NAMALWA (cell line): ENCODE data around the gene PIPOX.

Experiments used
- DNase-seq: peaks from one replicate; pipeline ENCODE4 v3.0.0-alpha.2; 2015; ENCODE audit warnings: low spot score

PIPOX gene

GRCh38 chr17:29019475-29020181 lies 23.3 kb upstream of the PIPOX start:
- DNase-seq: no peak

GRCh38 chr17:29020576-29020975 lies 22.4 kb upstream of the PIPOX start:
- no peak for DNase-seq

- DNase-seq: no peak
Measured at GRCh38 chr17:29021226-29021625, 21.7 kb upstream of the PIPOX start.

DNA sequence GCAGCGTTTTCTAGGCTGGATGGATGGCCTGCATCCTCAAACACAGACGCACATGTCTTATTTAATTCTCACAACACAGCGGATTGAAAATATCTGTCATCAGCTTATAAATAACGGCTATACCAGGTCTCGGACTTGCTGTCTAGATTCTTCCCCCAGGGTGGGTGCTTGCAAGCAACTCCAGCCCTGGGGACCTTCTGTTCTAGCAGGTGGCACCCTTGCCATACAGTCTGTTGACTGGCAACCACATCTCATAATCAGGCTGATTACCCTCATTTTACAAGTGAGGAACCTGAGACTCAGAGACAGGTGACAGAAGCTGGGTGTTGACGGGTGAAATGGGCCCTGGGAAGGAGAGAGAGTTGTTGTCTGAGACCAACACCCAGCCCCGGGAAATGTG lies 20.9 kb upstream of the PIPOX start:
- no peak for DNase-seq

DNA sequence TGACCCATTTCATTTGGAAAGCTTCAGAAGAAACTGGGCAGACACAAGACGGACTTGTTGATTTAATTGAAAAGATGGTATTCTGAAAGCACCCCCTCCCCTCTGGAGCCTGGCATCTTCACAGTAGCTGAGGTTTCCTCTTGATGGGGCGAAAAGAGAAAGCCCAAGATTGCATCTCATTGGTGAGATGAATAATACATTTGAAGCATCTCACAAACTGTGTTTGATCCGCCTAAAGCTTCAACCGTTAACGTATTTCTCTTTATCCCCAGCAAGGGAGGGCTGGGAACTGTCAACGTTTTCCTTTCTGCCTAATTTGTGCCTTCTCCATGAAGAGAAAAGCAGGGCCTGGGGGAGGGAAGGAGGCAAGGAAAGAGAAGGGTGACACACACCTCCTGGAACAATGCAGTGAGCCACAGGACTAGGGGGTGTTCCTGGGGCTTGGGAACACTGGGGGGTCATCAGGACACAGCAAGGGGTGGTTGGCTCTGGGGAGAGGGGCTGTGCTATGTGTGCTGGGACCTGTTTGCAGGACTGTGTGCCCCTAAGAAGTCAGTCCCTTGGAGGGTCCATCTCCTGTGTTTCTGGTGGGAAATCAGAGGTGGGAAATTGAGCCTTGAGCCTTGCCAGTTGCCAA lies 18.5 kb upstream of the PIPOX start:
- no peak for DNase-seq

DNA sequence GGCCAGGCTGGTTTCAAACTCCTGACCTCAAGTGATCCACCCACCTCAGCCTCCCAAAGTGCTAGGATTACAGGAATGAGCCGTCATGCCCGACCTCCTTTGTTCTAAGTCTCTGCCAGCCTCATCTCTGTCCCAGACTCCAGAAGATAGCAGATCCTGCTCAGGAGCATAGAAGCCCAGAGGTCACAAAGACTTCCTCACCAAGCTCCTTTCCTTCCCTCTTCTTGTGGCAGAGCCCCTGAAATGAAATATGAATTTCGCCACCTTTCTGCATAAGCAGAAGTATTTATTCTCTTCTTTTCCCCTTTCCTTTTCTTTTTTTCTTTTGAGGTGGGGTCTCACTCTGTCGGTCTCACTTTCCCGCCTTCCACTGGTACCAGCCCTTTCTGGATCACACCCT lies 11.5 kb upstream of the PIPOX start:
- no peak for DNase-seq

DNA sequence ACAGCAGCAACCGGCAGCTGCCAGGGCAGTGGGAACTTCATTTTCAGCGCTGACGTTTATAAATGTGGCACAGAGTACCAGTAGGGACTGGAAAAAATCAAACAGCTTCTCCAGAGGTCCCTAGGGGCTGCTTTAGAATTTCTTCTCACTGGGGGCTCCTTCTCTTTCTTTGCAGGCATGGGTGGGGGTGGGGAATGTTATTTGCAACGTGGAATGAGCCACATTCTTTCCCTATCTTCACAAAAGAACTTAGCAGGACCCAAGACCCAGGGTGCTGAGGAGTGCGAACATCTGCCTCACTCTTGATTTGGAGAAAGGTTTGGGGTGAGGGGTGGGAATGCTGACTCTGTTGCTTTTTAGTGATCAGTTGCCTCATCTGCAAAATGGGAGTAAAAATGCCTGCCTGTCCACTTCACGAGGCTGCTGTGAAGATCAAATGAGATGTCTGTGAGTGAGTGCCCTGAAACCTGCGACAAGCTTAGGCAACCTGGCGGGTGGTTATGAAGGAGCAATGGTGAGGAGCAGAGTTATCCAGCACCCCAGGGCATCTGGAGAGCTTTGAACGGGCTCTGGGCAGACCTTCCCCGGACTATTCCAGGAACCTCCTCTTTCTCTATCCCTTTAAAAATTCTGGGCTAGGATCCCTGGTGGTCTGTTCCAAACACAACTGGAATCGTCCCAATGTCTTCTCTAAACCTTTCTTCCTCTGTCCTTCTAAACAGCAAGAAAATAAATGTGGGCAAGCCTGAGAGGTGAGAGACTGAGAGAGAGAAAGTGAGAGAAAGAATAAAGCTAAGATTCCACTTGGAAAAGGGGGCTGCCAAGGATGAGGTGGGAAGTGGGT lies 10.7 kb upstream of the PIPOX start:
- no peak for DNase-seq

- no peak for DNase-seq
Measured at GRCh38 chr17:29032857-29033197, 10.1 kb upstream of the PIPOX start.

DNA sequence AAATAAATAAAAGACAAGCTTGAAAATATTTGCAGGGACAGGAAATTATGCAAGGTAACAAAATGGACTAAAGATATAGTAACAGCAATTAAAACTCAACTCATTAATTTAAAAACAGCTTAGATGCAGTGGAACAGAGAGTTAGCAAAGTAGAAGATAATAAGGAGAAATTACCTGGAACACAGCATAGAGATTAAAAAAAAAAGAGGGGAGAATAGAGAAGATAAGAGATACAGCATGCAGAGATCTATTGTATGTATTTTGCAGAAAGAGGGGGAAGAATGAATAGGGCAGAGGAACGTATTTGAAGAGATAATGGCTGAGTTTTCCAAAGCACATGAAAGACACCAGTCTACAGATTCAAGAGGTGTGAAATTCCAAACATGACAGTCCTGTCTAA lies 8.4 kb upstream of the PIPOX start:
- DNase-seq: no peak

DNA sequence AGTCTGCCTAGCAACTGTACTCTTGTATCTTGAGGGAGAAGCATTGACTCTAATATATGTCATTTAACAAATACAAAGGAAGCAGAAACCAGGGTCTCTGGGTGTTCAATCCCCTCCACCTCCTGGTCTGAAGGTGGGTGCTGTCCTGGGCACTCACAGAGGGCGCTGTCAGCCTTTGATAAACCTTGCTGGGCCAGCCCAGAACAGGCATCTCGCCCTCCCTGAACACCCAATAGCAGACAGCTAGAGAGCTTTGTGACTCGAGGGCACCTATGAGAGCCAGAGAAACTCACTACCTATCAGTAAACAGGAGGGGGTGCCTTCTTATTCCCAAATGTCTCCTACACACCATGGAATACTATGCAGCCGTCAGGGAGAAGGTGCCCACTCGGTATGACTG lies 6.4 kb upstream of the PIPOX start:
- DNase-seq: peak; percentile 24

DNA sequence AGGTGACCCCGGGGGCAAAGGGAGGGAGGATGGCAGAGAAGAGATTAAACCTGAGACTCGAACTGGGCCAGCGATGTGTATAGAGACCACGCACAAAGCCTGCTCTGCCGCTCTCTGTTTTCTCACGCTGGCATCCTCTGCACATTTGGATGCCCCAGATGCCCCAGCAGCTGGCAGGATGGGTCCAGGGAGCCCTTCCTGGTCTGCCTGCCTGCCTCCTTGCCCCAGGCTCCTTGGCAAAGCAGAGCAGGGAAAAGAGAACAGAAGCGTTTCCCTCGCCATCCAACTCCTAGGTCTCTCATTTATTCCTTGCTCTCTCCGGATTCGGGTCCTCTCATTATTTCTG lies 5.2 kb upstream of the PIPOX start:
- no peak for DNase-seq

DNA sequence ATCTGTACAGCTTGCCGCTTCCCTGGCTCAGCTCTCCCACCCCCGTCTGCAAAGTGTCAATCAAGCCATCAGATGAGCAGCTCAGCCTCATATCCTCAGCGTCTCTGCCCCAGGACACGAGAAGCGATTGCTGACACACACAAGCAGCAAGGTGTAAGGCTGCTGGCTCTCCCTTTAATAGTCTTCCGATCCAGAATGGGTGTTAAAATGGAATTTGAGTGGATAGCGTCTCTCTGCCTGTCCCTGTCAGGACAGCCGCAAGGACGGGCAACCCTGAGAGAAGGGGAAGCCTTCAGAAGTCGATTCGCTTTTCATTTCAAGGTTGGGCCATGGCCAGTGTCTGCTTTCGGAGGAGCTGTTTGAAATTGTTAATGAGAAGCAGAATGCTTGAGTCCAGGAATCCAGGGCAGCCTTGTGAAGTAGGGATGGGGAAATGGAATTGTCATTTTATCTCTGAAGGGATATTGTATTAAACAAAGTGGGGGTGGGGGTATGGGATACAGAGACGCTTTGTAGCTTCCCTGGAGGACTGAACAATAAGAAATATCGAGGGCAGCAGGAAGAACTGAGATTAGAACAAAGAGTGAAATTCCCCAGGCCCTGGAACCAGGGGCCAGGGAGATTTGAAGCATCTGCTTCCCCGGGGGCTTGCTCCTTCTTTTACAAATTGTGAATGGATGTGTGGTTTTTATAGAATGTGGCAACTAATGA lies 4.7 kb upstream of the PIPOX start:
- DNase-seq: no peak

GRCh38 chr17:29039764-29040598 lies 3.0 kb upstream of the PIPOX start:
- no peak for DNase-seq

GRCh38 chr17:29041091-29041490 lies 1.9 kb upstream of the PIPOX start:
- DNase-seq: no peak

- no peak for DNase-seq
Measured at GRCh38 chr17:29041571-29041970, 1.4 kb upstream of the PIPOX start.

- no peak for DNase-seq
Measured at GRCh38 chr17:29042026-29042678, 789 bp upstream of the PIPOX start.

DNA sequence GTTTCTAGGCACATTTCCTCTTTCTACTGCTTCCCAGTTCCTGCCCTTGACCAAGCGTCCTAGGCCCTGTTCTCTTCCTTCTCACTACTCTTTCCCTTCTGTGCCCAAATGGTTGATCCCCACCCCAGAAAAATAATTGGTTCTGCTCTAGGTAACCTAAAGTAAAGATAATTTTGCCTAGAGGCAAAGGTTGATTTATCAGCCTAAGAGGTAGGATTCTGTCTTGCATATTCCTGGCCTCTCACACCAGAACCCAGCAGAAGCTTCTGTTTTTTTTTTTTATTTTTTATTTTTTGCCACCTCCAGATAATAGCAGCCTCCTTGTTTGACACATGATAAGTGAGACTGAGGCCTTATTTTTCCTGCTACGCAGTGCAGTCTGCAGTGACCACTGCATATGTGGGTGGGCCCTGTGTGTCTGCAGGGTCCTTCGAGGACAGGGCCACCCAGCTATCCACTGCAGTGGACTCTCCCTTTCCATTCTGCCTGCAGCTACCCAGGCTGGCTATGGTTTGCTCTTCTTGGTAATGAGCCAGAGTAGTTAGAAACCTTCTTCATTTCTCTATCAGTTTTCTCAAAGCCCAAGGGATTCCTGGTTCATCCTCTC lies 701 bp downstream of the PIPOX start:
- DNase-seq: no peak

- DNase-seq: no peak
Measured at GRCh38 chr17:29045026-29045425, 2.1 kb downstream of the PIPOX start.

- DNase-seq: no peak
Measured at GRCh38 chr17:29045734-29046472, 3.0 kb downstream of the PIPOX start.

- DNase-seq: no peak
Measured at GRCh38 chr17:29046473-29046839, 3.5 kb downstream of the PIPOX start.
